HepG2 (cell line): ENCODE results near the gene HIPK2. TPM values are rescaled to one million over a fixed set of nuclear protein-coding genes. Genes with fewer than 3 reads are reported as not detected.

Experiments
- ATAC-seq: fragments of 200-7000 bp; cut with Tn5 transposase; 3 replicates; pipeline ENCODE4 v1.9.1; 2020; ENCODE audit warnings: mild to moderate bottlenecking, moderate library complexity
- BruUV-seq: library from RNA; stranded (reverse); fragments of 400-500 nt; replicated peaks from 2 replicates; lab custom pipeline; 2021; lab: Mats Ljungman, UMichigan
- CTCF ChIA-PET: fragments of 300-600 bp; formaldehyde crosslinking; extraction: SDS; loops from one replicate; lab custom pipeline; 2021; ENCODE audit warnings: low total read pairs, inconsistent platforms, low intra/inter-chr PET ratio; lab: Yijun Ruan, JAX
- POLR2A ChIA-PET: fragments of 350-600 bp; sonication (Branson Sonifier 250); formaldehyde crosslinking; loops from one replicate; lab custom pipeline; 2020; ENCODE audit warnings: antibody characterized with exemption, inconsistent platforms; lab: Yijun Ruan, JAX
- DNase-seq: peaks from one replicate; pipeline ENCODE4 v3.0.0-alpha.2; 2015; ENCODE audit warnings: low spot score
- FAIRE-seq: peaks from 3 replicates; lab custom pipeline; 2011; peaks lifted over from hg19 to GRCh38; lab: Jason Lieb, UNC
- H2AFZ ChIP-seq: one replicate; pipeline ENCODE4 v1.6.1; 2011; ENCODE audit warnings: low read length, inconsistent platforms
- H3K27ac ChIP-seq: fragments of 300-600 bp; 3 replicates; pipeline ENCODE4 v1.8.0; 2011; ENCODE audit warnings: mixed run types, mild to moderate bottlenecking, mixed read lengths, low read length, inconsistent platforms; ENCODE audit not compliant: insufficient read depth; ENCODE audit errors: extremely low read length
- H3K27me3 ChIP-seq, 2 experiments: fragments of 200-600 bp in 1 of 2; 2 replicates in 1 of 2; 3 replicates in 1 of 2; pipeline versions ENCODE4 v1.6.0 to v1.8.0; 2011; ENCODE audit warnings: low read length in 2 of 2, mild to moderate bottlenecking in 2 of 2, moderate library complexity in 2 of 2, inconsistent platforms in 1 of 2; ENCODE audit not compliant: insufficient read depth in 2 of 2, control insufficient read depth in 1 of 2
- H3K36me3 ChIP-seq, 2 experiments: fragments of 200-600 bp in 1 of 2; replicated peaks in 1 of 2; 2 replicates in 1 of 2; 3 replicates in 1 of 2; pipeline versions ENCODE4 v1.5.1 to v1.8.0; 2011; ENCODE audit warnings: low read length in 2 of 2, inconsistent platforms in 1 of 2; ENCODE audit not compliant: insufficient read depth in 2 of 2, control insufficient read depth in 1 of 2
- H3K4me1 ChIP-seq: 2 replicates; pipeline ENCODE4 v1.5.1; 2012; ENCODE audit warnings: low read length, inconsistent platforms; ENCODE audit not compliant: insufficient read depth
- H3K4me2 ChIP-seq: 2 replicates; pipeline ENCODE4 v1.6.0; 2011; ENCODE audit warnings: low read depth, low read length, inconsistent platforms
- H3K4me3 ChIP-seq, 3 experiments: fragments of 200-600 bp in 1 of 3; sonication (generic), shearing (Covaris generic) in 1 of 3; replicated peaks in 1 of 3; 2 replicates each; pipeline ENCODE4 v1.5.1; 2011 to 2016; ENCODE audit warnings: low read length in 3 of 3, inconsistent platforms in 2 of 3, low read depth in 2 of 3, mild to moderate bottlenecking in 2 of 3, control low read depth in 1 of 3, mixed read lengths in 1 of 3; ENCODE audit not compliant: insufficient read depth in 1 of 3
- H3K79me2 ChIP-seq: one replicate; pipeline ENCODE4 v1.6.1; 2011; ENCODE audit warnings: low read length, inconsistent platforms; ENCODE audit not compliant: insufficient read depth
- H3K9ac ChIP-seq: 2 replicates; pipeline ENCODE4 v1.6.0; 2011; ENCODE audit warnings: mild to moderate bottlenecking, low read depth, low read length, inconsistent platforms; ENCODE audit not compliant: insufficient read depth
- H3K9me3 ChIP-seq: 2 replicates; pipeline ENCODE4 v1.5.1; 2012; ENCODE audit warnings: mild to moderate bottlenecking, low read length
- H4K20me1 ChIP-seq: 2 replicates; pipeline ENCODE4 v1.6.0; 2011; ENCODE audit warnings: inconsistent platforms, mild to moderate bottlenecking, low read length, moderate library complexity; ENCODE audit not compliant: insufficient read depth
- ARID4A ChIP-seq: sonication (generic); formaldehyde crosslinking; IDR thresholded peaks from 2 replicates; pipeline ENCODE4 v1.5.0; 2020; ENCODE audit warnings: mild to moderate bottlenecking, missing genetic modification reagents, borderline replicate concordance
- ATF3 ChIP-seq: sonication (generic); formaldehyde crosslinking; IDR thresholded peaks from 2 replicates; pipeline ENCODE4 v1.4.0; 2020; ENCODE audit warnings: missing genetic modification reagents
- ATF7 ChIP-seq, 2 experiments: fragments of 450-650 bp in 1 of 2; sonication (generic) in 1 of 2; formaldehyde crosslinking in 1 of 2; IDR thresholded peaks; 2 replicates each; pipeline versions ENCODE4 v1.4.0 to v1.6.1; 2016 to 2020; ENCODE audit warnings: antibody characterized with exemption in 1 of 2, mild to moderate bottlenecking in 1 of 2, missing genetic modification reagents in 1 of 2
- KLF13 ChIP-seq: sonication (generic); formaldehyde crosslinking; IDR thresholded peaks from 2 replicates; pipeline ENCODE4 v1.4.0; 2020; ENCODE audit warnings: mild to moderate bottlenecking, missing genetic modification reagents
- MAF1 ChIP-seq: sonication (generic); formaldehyde crosslinking; IDR thresholded peaks from 2 replicates; pipeline ENCODE4 v1.5.0; 2020; ENCODE audit warnings: missing genetic modification reagents, borderline replicate concordance
- NFRKB ChIP-seq: fragments of 450-650 bp; IDR thresholded peaks from 2 replicates; pipeline ENCODE4 v1.6.1; 2017
- NRL ChIP-seq: sonication (generic); formaldehyde crosslinking; IDR thresholded peaks from 2 replicates; pipeline ENCODE4 v1.5.0; 2020; ENCODE audit warnings: missing genetic modification reagents, mild to moderate bottlenecking, moderate library complexity, borderline replicate concordance
- SRSF4 ChIP-seq: fragments of 200-400 bp; formaldehyde crosslinking; IDR thresholded peaks from one replicate; pipeline ENCODE4 v1.6.1; 2018; ENCODE audit warnings: mild to moderate bottlenecking, low read depth, low read length, moderate library complexity; ENCODE audit not compliant: poor library complexity, severe bottlenecking
- SUZ12 ChIP-seq: fragments of 150-350 bp; IDR thresholded peaks from 2 replicates; pipeline ENCODE4 v1.6.1; 2014; ENCODE audit warnings: low read depth, low read length
- TBP ChIP-seq: sonication (generic); formaldehyde crosslinking; IDR thresholded peaks from 2 replicates; pipeline ENCODE4 v1.5.0; 2020; ENCODE audit warnings: missing genetic modification reagents
- ZFYVE20 ChIP-seq: sonication (generic); formaldehyde crosslinking; IDR thresholded peaks from 2 replicates; pipeline ENCODE4 v1.8.0; 2023; ENCODE audit warnings: low read depth, mild to moderate bottlenecking, moderate library complexity, missing genetic modification reagents, borderline replicate concordance
- ZNF263 ChIP-seq: sonication (generic); formaldehyde crosslinking; IDR thresholded peaks from 2 replicates; pipeline ENCODE4 v1.4.0; 2020; ENCODE audit warnings: missing genetic modification reagents
- ZNF747 ChIP-seq: sonication (generic); formaldehyde crosslinking; IDR thresholded peaks from 2 replicates; pipeline ENCODE4 v1.8.1; 2023; ENCODE audit warnings: missing genetic modification reagents, mild to moderate bottlenecking, borderline replicate concordance
- WGBS: methylation state at CpG from one replicate; pipeline ENCODE4 v1.1.6; 2017; ENCODE audit warnings: low lambda C conversion rate; 5-methylcytosine and 5-hydroxymethylcytosine counted together
- in situ Hi-C: cut with HindIII; loops from 2 replicates; pipeline ENCODE4 v1.10.0; 2017; ENCODE audit warnings: low pct_unique_long_range_greater_than_20kb; ENCODE audit not compliant: extremely low pct_ligation_motif_present
- intact Hi-C: fragments of 100-400 bp; cut with micrococcal nuclease; formaldehyde crosslinking; loops from one replicate; pipeline ENCODE4 v1.10.0; 2022; ENCODE audit not compliant: unreplicated experiment
- polyA plus RNA-seq, 8 experiments: library from polyadenylated mRNA; depleted of rRNA in 3 of 8; stranded (reverse) in 7 of 8; unstranded in 1 of 8; fragments of >200 nt; fragmentation: Illumina TruSeq in 4 of 8; extraction: Trizol in 4 of 8; gene quantifications; 2 replicates each; pipeline versions ENCODE4 v1.2.1 to v1.2.3, GENCODE V29; 2011 to 2016; ENCODE audit warnings: low read depth in 4 of 8, missing spikeins in 1 of 8, mixed read lengths in 1 of 8; ENCODE audit not compliant: insufficient read depth in 1 of 8
- total RNA-seq, 5 experiments: library from RNA; depleted of rRNA; stranded (reverse); fragments of >200 nt; fragmentation: Illumina TruSeq; extraction: Trizol; gene quantifications; 2 replicates each; pipeline ENCODE4 v1.2.3, GENCODE V29; 2016; ENCODE audit warnings: low read depth in 1 of 5

Gene HIPK2
- total and polyA plus RNA-seq, 2 of the 13 experiments (the other 11 are each of a cell fraction or from before 2014, with no cell fraction given), result 14.4 to 20.2 TPM

- no peaks in the 10 kb centered on the region for H3K79me2 ChIP-seq
- H3K27ac ChIP-seq, result no peak overlapping the region
- no peak overlapping the region for H3K4me3 ChIP-seq
- no peak overlapping the region for H3K4me2 ChIP-seq
- no peak overlapping the region for H2AFZ ChIP-seq
- DNase-seq (no peak), FAIRE-seq (no peak), ATAC-seq (peak; percentile 13; the same call in 2 of the 3 replicates)
- no peaks in the 10 kb centered on the region for H3K27me3 ChIP-seq
- no peak overlapping the region for H3K9ac ChIP-seq
- H3K4me1 ChIP-seq, result peaks cover 38% of the 10 kb centered on the region
- 93% methylated on average over 11 of the region's 15 CpGs for WGBS
- BruUV-seq, result no TSS peak
- peaks cover 3% of the 10 kb centered on the region; the same call in 1 of the 2 replicates for H4K20me1 ChIP-seq
- ChIA-PET POLR2A (no interaction called here), CTCF (no interaction called here)
- peaks cover 1 to 7% of the 10 kb centered on the region in 2 experiments; a peak in 3 of 5 replicates for H3K36me3 ChIP-seq
- no peaks in the 10 kb centered on the region for H3K9me3 ChIP-seq
- TF ChIP-seq ZFYVE20 (CRISPR knock-in tag), result no peak
- TF ChIP-seq NRL (CRISPR knock-in tag), result no peak
- TF ChIP-seq ATF7 (IDR thresholded peaks at IDR 0.05), result peak; percentile 75
- no peak for TF ChIP-seq ATF7 (CRISPR knock-in tag; IDR thresholded peaks at IDR 0.05)
- TF ChIP-seq NFRKB, result no peak
- intact Hi-C loops, result no loop called here
- in situ Hi-C loops, result no loop called here
Observed at GRCh38 chr7:139566736-139567646, 210.8 kb downstream of the HIPK2 start.

- peak; percentile 11; the same call in 1 of the 3 replicates for ATAC-seq
- WGBS, result 94% methylated on average over 6 of the region's 6 CpGs
- POLR2A ChIA-PET, result no interaction called here
- no peak for TF ChIP-seq SRSF4
- TF ChIP-seq ARID4A, result no peak
- no peak for TF ChIP-seq KLF13 (CRISPR knock-in tag)
- no peak for TF ChIP-seq TBP (CRISPR knock-in tag)
- TF ChIP-seq MAF1, result no peak
- no peak for TF ChIP-seq ZNF263
- no peak for TF ChIP-seq ATF3 (CRISPR knock-in tag)
- TF ChIP-seq SUZ12, result no peak
- no peak for TF ChIP-seq ZNF747 (CRISPR knock-in tag)
- no TSS peak for BruUV-seq
- Histone ChIP-seq H3K4me2 (no peak overlapping the region), H3K79me2 (no peaks in the 10 kb centered on the region), H3K4me1 (peaks cover 38% of the 10 kb centered on the region), H3K9me3 (no peaks in the 10 kb centered on the region), H3K36me3 (peaks cover 1 to 2% of the 10 kb centered on the region in 2 experiments; a peak in 3 of 5 replicates), H3K27ac (no peak overlapping the region), H3K4me3 (no peak overlapping the region), H4K20me1 (peaks cover 3% of the 10 kb centered on the region; the same call in 1 of the 2 replicates), H2AFZ (no peak overlapping the region), H3K9ac (no peak overlapping the region), H3K27me3 (no peaks in the 10 kb centered on the region)
- CTCF ChIA-PET, result no interaction called here
- no peak for FAIRE-seq
- intact Hi-C loops, result no loop called here
- DNase-seq, result no peak
- in situ Hi-C loops, result no loop called here
Observed at GRCh38 chr7:139566075-139566474, 211.7 kb downstream of the HIPK2 start.
